Retinal pigment epithelial cell (primary cell): Measurements from ENCODE around the gene SFTPD.

ENCODE experiments used
- DNase-seq: peaks from one replicate; pipeline ENCODE4 v3.0.0-alpha.2; 2010; ENCODE audit warnings: low read depth
- H3K4me3 ChIP-seq: 2 replicates; pipeline ENCODE4 v1.5.1; 2011; ENCODE audit warnings: mild to moderate bottlenecking, low read length, control low read depth, moderate library complexity
- TF ChIP-seq, protein P1 (sequence below): conservative IDR thresholded peaks from 2 replicates; pipeline ENCODE4 v1.5.1; 2011; ENCODE audit warnings: low read depth, low read length, control low read depth, inconsistent platforms

The SFTPD gene

DNA sequence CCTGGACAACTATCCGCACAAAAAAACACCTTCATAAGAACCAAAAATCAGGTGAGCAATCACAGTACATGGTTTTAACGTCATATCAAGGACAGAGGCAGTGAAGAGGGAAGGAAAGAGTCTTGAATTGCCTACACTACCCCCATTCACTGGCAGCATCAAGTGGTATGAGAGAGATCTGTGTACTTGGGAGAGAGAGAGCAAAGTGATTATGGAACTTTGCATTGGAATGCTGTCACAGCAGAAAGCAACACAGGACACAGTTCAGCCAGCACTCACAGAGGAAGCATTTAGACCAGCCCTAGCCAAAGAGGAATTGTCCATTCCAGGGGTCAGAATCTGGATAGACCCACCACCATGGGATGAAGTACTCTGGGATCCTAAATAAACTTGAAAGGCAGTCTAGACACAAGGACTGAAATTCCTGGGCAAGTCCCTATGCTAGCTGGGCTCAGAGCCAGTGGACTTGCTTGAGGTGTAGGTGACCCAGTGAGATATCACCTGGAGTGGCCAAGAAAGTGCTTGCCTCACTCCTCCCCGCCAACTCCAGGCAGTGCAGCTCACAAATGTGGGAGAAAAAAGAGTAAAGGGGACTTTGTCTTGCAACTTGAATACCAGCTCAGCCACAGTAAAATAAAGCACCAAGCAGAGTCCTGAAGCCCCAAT is 30.5 kb upstream of the SFTPD start:
- TF ChIP-seq, protein P1, sequence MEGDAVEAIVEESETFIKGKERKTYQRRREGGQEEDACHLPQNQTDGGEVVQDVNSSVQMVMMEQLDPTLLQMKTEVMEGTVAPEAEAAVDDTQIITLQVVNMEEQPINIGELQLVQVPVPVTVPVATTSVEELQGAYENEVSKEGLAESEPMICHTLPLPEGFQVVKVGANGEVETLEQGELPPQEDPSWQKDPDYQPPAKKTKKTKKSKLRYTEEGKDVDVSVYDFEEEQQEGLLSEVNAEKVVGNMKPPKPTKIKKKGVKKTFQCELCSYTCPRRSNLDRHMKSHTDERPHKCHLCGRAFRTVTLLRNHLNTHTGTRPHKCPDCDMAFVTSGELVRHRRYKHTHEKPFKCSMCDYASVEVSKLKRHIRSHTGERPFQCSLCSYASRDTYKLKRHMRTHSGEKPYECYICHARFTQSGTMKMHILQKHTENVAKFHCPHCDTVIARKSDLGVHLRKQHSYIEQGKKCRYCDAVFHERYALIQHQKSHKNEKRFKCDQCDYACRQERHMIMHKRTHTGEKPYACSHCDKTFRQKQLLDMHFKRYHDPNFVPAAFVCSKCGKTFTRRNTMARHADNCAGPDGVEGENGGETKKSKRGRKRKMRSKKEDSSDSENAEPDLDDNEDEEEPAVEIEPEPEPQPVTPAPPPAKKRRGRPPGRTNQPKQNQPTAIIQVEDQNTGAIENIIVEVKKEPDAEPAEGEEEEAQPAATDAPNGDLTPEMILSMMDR: no peak
- H3K4me3 ChIP-seq: no peak overlapping the region
- DNase-seq: no peak

DNA sequence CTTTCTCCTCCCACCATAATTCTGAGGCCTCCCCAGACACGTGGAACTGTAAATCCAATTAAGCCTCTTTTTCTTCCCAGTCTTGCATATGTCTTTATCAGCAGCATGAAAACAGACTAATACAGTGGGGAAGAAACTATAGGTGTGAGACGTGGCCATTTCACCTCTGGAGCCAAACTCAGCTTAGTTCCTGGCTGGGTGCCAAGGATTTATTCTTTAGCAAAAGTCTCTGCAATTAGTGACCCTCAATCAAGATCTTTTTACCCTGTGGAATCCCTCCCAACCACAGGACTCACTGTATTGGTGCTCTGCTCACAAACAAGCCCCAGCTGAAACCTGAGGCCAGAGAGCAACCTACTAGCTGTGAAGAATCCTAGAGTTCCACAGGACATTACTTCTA is 28.1 kb upstream of the SFTPD start:
- no peak overlapping the region for H3K4me3 ChIP-seq
- TF ChIP-seq, protein P1: no peak
- DNase-seq: no peak

DNA sequence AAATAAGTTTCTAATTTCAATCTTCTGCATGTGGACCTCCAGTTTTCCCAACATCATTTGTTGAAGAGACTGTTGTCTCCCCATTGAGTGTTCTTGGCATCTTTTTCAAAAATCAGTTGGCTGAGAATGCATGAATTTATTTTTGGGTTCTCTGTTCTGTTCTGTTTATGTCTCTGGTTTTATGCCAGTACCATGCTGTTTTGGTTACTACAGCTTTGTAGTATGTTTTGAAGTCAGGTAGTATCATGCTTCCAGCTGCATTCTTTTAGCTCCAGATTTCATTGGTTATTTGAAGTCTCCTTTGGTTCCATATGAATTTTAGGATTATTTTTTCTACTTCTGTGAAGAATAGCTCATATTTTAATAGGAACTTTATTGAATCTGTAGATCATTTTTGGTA is 21.2 kb upstream of the SFTPD start:
- TF ChIP-seq, protein P1: no peak
- H3K4me3 ChIP-seq: no peak overlapping the region
- DNase-seq: no peak

DNA sequence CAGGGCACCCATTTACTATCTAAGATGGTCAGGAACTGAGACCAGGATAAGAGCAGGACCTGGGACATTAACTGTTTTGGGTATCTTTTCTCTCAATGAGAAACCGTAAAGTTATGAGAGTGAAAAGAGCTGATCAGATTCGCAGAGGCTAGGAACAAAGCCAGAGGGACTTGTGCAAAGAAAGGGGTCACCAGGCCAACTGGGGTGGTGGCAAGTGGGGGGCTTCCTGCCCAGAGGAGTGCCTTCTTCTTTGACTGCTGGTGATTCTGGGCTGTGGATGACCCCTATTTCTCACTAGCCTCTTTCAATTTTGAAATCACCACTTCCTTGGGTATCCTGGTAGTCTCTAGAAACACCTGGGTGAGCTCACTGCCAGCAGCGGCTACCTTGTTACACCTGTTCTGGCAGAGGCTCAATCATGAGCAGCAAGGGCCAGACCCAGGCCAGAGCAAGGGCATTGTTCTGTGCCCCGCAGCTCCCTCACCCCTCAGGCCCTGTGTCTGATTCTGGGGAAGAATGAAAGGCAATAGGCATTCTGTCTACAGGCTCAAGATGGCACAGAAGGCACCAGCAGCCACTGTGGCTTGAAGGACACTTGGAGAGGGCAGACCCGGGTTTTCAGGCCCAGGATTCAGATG is 999 bp downstream of the SFTPD start:
- TF ChIP-seq, protein P1: no peak
- no peak overlapping the region for H3K4me3 ChIP-seq
- DNase-seq: no peak

DNA sequence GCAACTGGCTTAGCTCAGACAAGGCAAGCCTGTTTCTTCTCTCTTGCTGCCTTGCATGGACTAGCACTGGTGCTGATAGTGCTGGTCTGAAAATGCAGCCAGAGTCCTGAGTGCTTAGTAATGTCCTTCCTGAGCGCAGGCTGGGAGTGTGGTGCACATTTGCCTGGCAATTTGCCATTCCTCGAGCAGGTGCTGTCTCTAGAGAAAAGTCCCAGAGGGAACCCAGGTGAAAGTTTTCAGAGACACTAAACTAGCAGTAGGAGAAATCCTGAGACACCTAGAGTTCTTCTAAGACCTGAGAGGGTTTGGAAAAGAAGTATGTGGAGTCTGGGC is 1.9 kb downstream of the SFTPD start:
- no peak overlapping the region for H3K4me3 ChIP-seq
- TF ChIP-seq, protein P1: no peak
- DNase-seq: no peak

DNA sequence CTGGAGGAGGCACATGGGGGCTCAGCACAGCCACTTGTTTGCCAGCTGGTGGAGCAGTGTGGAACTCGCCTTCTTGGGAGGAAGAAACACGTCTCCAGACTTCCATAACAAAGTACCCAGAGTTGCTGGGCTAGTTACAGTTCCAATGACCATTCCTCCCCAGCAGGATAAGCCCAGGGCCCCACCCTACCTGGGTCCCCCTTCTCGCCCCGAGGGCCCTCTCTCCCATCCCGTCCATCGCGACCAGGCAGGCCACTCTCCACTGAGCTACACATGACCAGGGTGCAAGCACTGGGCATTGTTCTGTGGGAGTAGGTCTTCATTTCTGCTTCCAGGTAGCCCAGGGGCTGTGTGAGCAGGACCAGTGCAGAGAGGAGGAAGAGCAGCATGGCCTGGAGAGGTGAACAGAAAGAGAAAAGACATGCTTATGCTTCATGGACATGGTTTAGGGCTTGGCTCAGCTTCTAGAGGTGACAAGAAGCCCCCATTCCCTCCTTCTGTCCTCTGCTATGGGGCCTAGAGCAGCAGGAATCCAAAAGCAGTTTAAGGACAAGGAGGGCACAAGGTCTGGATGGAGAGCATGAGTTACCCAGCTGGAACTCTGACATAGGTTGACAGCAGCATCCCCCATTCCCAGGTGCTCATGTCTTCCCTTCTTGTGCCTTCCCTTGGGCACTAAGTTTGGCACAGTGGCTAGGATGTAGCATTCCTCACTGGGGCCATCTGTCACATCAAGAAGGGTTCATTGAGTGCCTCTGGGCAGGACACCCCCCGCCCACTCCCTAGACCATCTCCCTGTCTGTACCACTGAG is 2.4 kb downstream of the SFTPD start:
- H3K4me3 ChIP-seq: no peak overlapping the region
- TF ChIP-seq, protein P1: no peak
- DNase-seq: no peak
